Stimulated activated CD8-positive, alpha-beta memory T cell treated with anti-CD3 and anti-CD28 coated beads, Interleukin-4, amount 100 ng/mL, for 24 hours (primary cell): ENCODE results near the gene DYNLT5.
"Not testable (repeated sequence)": the region's sequence is repeated elsewhere in the genome, so short reads cannot be mapped to it uniquely, and the experiment has no call there.

Experiments
- DNase-seq: peaks from one replicate; pipeline ENCODE4 v3.0.0-alpha.2; 2020; ENCODE audit warnings: low read depth

DYNLT5 gene, protein sequence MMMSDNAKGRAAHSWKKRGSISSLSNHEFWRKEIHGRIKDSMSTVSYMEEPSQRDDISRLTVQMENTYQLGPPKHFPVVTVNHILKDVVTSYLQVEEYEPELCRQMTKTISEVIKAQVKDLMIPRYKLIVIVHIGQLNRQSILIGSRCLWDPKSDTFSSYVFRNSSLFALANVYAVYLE

DNA sequence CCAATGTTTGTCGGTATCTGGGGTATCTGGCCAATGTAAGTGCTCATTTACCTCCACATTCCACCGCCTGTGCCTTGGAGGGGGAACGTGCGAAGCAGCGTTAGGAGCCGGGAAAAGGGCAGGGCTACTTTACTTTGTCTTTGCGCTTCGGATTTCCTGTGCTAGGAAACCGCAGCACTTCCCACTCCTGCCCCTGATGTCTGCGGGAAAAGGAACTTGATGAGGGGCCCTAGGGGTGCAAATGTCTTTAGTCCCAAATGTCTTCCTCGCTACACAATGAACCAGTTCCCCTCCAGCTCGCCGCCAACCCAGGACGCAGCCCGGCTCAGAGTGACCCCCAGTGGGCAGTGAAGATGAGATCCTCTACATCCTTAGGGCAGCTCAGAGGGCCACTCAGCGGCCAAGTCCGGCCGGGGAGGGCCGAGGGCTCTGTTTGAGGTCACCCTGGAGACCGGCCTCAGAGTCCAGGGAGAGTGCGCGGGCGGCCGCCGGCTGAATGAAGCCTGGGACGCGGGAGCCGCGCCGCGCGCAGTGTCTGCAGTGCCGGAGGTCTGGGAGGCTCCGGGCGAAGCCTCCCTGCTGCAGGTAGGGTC lies at the start of gene DYNLT5:
Gene DYNLT5, plus strand, starts transcription at position 460 of the 593 bp plus-strand sequence. CDS start 2,200 bp downstream, outside the sequence.
- DNase-seq = no peak

DNA sequence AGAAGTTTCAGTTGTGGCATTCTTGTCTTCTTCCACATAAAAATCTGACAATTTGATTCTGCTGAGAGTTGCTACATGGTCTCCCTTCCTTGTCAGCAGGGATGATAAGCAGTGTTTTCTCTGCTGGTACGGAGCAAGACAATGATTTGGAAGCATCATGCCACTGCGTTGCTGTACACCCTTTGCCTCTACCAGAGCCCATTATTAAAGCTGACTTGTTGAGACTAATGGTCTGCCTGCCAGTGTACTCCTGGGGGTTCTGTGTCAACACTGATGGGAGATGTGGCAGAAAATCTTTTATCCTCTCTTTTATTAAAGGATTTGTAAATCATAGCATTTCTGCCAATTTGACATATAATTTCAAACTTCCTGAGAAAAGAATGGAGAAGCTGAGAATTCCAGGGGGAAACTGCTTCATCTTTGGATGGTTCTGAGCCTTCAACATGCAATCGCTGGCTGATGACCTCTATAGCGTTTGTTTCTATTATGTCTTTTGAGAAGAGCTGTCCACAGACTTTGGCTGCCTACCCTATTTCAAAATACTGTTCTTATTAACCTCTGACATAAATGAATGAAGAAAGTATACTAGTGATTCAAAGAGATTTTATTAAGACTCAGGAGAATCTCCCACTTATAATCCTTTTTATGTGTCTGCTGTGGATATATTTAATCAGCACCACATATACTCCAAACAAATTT lies 47.9 kb upstream of the DYNLT5 start:
- DNase-seq = no peak

DNA sequence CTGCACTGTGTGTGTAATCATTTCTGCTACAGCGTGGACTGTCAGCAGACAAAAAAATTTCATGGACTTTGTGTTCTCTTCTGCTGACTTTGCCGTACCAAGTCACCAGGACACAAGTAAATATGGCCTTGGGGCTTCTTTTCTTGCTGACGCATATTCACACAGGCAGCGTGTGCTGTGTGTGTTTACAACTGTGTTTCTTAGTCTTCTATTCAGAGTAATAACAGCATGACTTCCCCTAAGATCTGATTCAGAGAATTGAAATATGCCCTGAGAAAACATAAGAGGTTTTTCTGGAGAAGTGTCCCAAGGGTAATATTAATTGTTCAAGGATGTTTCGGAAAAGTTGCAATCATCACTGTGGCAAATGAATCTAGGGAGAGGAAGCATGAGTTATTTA lies 47.1 kb upstream of the DYNLT5 start:
- no peak for DNase-seq

DNA sequence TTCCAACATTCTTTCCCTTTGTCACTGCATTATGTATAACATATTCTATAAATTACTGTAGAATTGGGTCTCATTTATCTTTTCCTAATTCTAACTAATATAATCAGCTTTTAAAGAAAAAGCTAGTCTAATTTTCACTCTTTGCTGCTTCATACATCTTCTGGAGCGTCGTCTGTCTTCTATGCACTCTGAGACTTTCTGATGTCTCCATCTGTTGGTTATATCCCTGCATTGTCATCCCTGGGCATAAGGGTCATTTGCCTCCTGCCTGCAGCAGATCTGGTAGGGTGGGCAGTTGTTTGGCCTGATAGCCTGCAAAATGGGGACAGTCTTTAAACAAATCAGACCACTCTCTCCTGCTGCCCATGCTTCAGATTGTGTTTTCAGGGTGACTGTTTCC lies 40.8 kb upstream of the DYNLT5 start:
- no peak for DNase-seq

DNA sequence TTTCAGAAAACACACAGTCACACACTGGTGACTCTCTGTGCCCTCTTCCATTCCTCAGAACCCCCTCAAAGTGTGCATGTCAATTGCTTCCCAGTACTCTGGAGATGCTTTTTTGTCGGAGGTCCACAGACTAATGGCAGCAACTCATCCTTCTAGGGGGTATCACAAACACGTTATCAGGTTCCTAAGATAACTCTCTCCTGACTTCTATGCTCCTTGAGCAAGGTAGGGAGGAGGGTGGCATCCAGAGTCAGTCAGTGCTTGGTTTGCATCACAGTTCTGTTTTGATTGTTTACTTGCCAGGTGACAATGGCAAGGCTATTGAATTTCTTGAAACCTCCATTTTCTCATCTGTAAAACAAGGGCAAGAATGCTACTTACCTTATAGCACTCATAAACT lies 39.4 kb upstream of the DYNLT5 start:
- DNase-seq = no peak

DNA sequence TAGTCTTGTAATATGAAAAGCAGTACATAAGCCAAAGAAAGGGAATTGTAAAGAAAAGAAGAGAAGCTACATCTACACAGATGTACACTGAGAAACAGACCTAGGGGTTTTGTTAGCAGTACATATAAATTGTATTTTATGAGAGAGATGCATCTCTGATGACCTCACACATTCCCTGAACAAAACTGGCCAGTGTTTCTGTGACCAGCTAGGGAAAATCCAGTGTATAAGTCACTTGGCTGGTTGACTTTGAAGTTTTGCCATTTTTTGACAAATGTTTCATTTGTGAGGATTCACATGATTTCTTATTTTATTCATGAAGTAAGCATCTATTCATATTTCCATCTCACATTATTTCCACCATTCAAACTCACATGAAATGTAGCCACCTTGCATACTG lies 28.3 kb upstream of the DYNLT5 start:
- DNase-seq = no peak

DNA sequence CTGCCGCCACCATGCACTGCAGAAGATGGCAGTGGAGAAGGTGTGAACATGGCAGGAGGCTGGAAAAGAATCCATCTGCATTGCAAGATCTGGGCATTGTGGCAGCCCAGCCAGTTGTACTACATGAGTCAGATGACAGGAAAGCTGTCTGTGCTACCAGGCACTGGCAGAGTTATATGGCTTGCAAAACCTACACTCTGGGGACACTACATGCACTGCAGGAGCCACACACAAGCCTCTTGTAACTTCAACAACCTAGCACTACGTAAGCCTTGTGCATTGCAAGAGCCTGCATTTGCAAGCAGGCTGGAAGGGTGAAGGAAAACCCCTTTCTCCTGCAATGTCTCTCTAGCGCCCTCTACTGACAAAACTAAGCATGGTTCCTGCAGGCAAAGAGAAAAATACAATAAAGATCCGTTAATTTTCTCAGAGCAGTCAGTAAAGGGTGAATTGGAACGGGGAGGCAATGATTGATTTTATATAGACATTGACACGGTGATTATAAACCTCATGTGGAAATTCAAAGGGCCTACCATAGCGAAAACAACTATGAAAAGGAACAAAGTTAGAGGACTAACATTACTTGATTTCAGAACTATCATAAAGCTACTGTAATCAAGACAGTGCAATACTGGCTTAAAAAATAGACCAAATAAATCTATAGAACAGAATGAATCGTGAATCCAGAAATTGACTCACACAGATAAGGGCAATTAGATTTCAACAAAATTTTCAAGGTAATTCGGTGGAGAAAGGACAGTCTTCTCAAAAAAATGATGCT lies 26.2 kb upstream of the DYNLT5 start:
- no peak for DNase-seq

DNA sequence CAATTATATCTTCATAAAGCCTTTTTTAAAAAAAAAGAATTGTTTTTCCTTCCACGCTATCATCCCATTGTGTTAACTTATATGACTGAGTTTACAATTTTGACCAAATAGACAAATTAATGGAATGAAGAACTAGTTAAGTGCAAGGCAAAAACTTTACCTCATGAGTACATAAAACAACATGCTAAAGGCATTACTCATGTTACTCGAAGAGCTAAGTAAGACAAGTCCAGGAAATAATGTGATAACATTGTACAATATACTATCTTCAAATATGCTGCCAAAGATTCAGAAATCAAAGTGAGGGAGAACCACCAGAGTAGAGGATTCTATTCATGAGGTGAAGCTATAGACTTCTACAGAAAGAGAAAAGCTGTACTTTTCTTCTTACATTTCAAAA lies 24.2 kb upstream of the DYNLT5 start:
- DNase-seq = no peak

DNA sequence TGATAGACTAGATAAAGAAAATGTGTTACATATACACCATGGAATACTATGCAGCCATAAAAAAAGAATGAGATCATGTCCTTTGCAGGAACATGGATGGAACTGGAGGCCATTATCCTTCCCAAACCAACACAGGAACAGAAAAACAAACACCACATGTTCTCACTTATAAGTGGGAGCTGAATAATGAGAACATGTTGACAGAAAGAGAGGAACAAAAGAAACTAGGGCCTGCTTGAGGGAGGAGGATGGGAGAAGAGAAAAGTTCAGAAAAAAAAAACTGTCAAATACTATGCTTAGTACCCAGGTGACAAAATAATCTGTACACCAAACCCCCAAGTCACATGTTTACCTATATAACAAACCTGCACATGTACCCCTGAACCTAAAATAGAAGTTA lies 23.5 kb upstream of the DYNLT5 start:
- DNase-seq = not testable (repeated sequence)

DNA sequence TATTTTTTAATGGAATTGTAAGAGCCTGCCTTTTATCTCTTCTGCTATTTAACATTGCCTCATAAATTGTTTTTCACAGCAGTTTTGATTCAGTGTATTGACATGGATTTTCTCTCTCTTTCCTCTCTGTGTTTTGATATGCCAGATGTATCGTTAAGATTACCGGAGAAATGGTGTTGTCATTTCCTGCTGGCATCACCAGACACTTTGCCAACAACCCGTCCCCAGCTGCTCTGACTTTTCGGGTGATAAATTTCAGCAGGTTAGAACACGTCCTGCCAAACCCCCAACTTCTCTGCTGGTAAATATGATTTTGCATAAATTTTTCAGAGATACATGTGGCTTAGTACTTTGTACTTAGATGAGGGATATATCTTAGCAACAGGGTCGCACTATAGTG lies 23.1 kb upstream of the DYNLT5 start:
- DNase-seq = no peak

DNA sequence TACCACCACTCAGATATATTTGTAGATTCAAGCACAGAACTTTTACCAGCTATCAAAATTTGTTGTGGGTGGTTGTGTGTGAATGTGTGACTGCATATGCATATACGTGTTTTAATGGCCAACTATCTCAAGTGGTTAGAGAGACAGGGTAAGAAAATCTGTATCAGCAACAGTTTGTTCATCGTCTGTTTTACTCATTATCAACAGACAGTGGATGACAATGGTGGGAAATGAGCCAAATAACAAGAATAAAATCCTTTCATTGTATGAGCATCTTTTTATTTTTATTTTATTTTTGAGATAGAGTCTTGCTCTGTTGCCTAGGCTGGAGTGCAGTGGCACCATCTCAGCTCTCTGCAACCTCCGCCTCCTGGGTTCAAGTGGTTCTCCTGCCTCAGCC lies 22.7 kb upstream of the DYNLT5 start:
- DNase-seq = no peak

DNA sequence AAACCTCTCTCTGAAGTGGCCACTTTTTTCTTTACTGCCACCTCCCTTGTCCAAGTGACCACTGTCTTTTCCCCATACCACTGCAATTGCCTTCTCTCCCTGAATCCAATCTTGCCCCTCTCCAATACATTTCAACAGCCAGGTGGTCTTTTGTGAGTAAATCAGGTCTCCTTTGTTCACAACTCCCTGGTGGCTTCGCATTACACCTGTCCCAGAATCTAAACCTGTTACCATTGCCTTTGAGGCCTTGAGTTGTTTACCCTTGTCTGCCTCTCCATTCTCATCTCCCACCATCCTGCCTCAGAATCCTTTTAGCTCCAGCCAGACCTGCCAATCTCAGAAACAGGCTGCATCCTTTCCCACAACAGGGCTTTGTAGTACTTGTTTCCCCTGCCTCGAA lies 21.8 kb upstream of the DYNLT5 start:
- DNase-seq = no peak

DNA sequence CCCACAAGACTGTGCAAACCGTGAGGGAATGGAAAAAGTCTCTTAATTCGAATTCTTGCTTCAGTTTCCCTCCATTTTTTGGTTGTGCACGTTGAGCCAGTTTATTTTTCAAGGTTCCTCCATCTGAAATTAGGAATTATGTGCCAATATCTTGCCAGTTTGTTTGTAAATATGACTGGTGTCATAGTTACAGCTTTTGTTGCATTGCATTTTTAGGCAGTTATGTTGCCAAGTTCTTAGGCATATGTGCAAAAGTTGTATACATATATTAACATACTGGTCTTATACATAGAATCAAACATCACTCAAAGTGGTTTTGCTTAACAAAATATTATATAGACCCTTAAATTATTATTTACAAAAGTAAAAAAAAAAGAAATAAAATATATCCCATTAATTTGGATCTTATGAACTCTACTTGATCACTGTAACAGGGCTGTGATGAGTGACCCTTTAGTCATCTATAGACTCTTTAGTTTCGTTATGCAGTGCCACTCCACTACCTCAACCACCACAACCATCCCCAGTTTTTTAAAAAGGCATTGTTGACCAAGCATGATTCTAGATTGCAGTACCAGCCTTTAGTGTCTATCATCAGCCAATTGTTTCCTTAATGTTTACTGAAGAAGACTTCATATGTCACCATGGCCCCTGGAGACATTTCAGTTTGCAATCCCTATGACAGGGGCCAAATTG lies 20.9 kb upstream of the DYNLT5 start:
- DNase-seq = no peak

DNA sequence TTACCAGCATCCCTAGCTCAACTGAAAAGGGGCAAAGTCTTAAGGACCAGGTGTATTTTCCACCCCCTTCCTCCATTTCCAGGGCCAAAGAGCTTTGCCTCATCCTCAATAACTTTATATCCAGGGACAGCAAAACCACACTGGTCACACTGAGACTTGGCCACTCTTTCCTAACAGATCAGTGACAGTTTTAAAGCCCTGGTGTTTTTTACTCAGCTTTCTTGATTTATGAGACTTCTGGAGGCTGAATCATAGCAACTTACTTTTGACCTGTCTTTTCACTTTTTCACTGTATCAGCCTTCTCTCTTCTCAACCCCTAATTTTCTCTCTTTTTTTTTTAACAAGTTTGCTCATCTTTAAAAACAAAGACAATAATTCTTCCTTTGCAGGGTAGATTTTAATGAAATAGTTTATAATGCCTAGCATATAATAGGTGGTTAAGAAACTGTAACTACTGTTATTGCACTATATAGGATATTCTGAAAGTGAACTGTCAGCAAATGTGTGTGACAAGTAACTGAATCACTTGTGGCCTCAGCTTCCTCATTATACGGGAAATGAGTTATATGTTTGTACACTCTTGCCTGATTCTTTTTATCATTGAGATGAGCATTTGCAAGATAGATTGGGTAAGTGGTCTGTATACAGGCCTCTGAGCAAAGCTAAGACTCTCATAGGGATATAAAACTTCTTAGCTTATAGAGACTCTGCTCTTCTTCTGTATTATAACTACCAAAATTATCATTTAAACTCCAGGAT lies 19.7 kb upstream of the DYNLT5 start:
- DNase-seq = no peak

DNA sequence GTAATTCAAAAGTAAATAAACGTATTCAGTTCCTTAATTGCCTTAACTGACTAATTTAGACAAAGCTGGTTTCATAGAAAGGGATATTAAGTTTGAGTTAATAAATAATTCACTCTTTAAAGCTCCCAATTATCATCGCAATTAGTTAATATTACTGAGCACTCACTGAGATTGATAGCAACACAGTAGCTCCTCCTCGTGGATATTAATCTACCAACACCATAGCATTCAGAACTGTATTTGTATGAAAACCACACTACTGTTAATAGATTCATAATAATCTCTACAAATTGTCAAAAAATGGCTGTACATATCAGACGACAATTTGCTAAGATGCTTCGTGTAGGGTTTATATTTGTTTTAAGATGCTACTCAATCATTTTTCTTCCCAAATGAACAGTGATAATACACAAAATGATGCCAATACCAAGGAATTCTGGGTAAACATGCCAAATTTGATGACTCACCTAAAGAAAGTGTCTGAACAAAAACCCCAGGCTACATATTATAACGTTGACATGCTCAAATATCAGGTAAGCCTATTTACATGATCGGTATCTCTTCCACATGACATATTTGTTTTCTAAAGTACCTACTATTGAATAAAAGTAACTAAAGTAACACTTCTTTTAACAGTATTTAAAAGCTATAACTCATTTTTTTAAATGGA lies 18.8 kb upstream of the DYNLT5 start:
- no peak for DNase-seq

DNA sequence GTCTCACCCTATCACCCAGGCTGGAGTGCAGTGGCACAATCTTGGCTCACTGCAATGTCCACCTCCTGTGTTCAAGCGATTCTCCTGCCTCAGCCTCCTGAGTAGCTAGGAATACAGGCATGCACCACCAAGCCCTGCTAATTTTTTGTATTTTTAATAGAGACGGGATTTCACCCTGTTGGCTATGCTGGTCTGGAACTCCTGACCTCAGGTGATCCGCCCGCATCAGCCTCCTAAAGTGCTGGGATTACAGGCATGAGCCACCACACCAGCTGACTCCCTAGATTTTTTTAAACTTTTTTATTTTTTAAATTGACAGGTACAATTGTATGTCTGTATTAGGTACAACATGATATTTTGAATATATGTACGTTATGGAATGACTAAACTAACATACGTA lies 17.7 kb upstream of the DYNLT5 start:
- not testable (repeated sequence) for DNase-seq

DNA sequence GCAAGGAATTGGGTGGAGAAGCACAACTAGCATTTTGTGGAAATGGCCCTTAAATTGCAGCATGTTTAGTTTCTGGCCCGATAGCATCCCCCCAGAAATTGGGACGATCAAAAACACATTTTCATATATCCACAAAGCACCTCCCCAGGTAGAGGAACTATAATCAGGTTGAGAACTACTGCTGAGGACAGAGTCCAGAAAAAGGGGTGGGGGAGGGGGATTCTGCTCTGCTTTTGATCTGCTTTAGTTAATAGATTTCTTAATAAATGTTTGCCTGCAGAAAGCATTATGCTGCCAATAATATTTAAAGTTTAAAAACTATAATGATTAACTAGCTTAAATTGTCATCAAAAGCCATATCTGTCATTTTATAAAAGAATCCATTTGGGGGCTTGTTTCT lies 14.4 kb upstream of the DYNLT5 start:
- DNase-seq = no peak

DNA sequence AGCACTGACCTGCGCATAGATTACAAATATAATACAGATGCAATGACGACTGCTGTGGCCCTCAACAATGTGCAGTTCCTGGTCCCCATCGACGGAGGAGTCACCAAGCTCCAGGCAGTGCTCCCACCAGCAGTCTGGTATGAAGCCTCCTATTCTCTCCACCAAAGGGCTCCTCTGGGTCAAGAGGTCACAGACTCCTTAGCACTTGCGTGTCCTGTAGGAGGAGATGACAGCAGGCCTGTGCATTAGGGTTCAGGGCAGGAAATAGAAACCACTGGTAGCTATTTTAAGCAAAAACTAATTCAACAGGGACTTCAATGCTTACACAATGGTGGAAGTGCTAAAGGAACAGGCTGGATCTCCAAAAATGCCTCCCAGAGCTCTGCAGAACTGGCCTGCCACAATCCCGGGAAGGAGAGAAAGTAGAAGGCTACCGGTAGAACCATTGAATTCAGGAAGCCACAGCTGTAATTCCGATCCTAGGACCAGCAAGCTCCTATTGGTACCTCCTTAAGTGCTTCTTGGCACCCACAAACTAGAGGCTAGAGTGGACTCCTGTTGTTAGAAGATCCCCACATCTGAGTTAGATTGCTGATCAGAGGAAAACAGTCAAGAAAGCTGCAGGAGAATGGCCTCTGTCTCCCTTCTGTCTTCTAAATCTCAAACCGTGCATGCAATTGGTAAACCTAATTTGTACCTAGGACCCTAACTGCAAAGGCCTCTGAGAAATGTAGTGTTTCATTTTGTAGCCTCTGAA lies 12.7 kb upstream of the DYNLT5 start:
- no peak for DNase-seq

DNA sequence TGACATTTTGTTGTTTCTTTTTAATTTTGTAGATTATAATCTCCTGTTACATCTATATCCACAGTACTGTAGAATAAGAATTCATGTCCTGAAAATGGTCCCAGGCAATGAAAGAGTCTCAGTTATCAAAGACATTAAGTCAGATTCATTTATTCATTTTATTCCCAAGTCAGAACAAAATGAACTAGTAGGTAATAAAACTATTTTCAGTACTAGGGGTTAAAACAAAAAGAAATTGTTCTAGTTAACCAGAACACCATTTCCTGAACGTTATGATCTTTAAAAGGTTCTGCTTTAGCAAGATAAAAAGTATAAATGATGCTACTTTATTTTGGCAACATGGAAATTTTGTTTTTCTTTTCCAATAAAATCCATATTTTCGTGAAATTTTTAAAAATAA lies 6.8 kb upstream of the DYNLT5 start:
- no peak for DNase-seq

DNA sequence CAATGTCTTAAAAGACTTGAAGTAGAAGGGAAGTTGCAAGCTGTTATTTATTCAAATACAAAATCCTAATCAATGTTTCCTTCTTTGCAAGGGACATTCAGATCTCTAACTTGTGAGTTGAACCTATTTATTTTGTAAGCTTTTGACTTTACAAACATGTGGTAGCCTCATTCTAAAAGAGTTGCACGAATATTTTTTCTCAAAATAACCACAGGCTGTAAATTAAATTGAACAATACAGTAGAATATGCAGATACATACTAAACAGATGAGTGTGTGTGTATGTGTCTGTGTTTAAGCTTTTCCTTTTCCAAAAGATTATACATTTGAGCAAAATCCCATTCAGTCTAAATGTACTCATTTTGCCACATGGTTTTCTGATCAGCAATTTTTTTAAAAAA lies 4.8 kb upstream of the DYNLT5 start:
- DNase-seq = no peak
